ENCODE data around the gene HCST.
A peak's percentile ranks its signal among the peaks of the same experiment; 100 is the strongest.

HCST gene

DNA sequence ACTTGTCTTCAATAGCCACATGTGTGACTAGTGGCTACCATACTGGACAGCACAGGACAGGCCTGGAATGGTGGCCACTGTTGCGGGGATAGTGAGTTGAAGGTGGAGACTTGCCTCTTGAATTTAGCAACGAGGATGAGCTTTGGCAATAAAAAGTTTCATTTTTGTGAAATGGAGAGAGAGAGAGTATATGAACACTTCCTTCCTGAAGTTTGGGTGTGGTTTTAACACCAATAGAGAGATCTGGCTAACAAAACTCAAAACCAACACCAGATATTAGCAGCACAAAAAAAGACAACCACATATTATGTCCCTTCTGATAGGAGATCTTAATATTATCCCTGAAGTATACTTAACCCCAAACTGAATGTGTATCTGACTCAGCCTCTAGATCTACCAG lies 27.5 kb downstream of the HCST start:
- TF ChIP-seq, protein P1, sequence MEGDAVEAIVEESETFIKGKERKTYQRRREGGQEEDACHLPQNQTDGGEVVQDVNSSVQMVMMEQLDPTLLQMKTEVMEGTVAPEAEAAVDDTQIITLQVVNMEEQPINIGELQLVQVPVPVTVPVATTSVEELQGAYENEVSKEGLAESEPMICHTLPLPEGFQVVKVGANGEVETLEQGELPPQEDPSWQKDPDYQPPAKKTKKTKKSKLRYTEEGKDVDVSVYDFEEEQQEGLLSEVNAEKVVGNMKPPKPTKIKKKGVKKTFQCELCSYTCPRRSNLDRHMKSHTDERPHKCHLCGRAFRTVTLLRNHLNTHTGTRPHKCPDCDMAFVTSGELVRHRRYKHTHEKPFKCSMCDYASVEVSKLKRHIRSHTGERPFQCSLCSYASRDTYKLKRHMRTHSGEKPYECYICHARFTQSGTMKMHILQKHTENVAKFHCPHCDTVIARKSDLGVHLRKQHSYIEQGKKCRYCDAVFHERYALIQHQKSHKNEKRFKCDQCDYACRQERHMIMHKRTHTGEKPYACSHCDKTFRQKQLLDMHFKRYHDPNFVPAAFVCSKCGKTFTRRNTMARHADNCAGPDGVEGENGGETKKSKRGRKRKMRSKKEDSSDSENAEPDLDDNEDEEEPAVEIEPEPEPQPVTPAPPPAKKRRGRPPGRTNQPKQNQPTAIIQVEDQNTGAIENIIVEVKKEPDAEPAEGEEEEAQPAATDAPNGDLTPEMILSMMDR (IDR thresholded peaks at IDR 0.05; ENCODE audit: borderline replicate concordance, insufficient read depth, low read depth, low read length), result no peak
- H3K4me3 ChIP-seq (ENCODE audit: low read depth, low read length), result no peak overlapping the region

DNA sequence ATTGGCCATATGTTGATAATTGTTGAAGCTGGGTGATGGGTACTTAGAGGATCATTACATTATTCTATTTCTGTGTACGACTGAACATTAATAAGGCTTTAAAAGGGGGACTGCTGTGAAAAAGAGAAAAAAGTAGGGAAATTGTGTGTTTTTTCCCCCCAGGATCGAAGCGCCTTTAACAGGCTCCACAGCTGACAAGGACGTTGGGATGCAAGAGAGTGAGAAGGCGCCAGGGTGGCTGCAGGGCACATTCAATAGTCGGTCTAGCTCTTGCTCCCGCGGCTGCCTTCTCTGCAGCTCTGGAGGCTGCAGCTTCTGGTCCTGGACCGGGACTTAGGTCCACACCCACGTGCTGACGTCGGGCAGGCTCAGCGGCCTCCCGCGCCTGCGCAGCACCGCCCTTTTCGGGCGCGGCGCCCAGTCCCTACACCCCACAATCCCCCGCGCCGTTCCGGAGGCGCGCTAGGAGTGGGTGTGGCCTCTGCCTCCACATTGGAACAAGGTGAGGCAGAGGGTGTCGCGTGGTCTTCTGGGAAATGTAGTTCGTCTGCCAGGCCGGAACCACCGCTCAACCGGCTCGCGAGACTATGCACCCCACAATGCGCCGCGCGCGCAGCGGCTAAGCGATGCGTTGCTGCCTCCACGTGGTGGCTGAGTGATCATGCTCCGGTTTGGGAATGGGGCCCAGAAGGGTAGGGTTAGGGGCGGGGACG lies 29.0 kb downstream of the HCST start:
- H3K4me3 ChIP-seq (ENCODE audit: low read depth, low read length), result peak overlapping the region; percentile 17
- TF ChIP-seq, protein P1 (IDR thresholded peaks at IDR 0.05; ENCODE audit: borderline replicate concordance, insufficient read depth, low read depth, low read length), result peak; percentile 97

DNA sequence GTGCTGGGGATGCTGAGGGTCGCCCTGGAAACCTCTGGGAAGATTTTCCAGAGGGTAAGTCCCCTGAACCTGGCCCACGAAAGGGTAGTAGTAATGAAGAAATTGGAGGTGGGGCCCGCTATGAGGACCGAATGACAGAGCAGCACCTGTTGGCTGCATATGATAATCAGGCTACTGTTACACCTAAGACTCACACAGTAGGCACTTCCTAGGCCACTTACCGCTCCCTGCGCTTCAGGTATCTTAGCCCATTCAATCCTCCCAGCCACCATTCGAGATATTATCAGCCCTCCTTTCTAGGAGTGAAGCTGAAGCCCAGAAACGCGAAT lies 29.5 kb downstream of the HCST start:
- TF ChIP-seq, protein P1 (IDR thresholded peaks at IDR 0.05; ENCODE audit: borderline replicate concordance, insufficient read depth, low read depth, low read length), result no peak
- H3K4me3 ChIP-seq (ENCODE audit: low read depth, low read length), result no peak overlapping the region

DNA sequence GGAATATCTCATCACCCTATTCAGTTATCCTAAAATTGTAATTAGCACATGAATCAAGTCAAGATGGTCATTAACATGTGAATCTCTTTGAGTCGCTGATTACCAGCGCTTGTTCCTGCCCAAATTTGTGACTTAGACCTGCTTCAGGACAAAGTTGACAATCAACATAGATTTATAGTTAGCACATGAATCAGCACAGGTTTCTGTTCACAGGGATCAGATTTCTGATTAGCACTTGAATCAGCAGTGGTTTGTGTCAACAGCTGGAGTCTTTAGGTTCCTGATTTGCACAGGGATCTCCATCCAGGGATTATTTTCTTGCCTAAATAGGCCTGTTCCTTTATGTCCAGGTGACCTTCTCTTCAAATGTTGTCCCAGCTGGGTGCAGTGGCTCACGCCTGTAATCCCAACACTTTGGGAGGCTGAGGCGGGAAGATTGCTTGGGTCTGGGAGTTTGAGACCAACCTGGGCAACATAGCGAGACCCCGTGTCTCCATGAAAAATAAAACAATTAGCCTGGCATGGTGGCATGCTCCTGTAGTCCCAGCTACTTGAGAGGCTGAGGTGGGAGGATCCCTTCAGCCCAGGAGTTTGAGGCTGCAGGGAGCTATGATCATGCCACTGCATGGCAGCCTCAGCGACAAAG lies 30.1 kb downstream of the HCST start:
- TF ChIP-seq, protein P1 (IDR thresholded peaks at IDR 0.05; ENCODE audit: borderline replicate concordance, insufficient read depth, low read depth, low read length), result no peak
- no peak overlapping the region for H3K4me3 ChIP-seq (ENCODE audit: low read depth, low read length)

DNA sequence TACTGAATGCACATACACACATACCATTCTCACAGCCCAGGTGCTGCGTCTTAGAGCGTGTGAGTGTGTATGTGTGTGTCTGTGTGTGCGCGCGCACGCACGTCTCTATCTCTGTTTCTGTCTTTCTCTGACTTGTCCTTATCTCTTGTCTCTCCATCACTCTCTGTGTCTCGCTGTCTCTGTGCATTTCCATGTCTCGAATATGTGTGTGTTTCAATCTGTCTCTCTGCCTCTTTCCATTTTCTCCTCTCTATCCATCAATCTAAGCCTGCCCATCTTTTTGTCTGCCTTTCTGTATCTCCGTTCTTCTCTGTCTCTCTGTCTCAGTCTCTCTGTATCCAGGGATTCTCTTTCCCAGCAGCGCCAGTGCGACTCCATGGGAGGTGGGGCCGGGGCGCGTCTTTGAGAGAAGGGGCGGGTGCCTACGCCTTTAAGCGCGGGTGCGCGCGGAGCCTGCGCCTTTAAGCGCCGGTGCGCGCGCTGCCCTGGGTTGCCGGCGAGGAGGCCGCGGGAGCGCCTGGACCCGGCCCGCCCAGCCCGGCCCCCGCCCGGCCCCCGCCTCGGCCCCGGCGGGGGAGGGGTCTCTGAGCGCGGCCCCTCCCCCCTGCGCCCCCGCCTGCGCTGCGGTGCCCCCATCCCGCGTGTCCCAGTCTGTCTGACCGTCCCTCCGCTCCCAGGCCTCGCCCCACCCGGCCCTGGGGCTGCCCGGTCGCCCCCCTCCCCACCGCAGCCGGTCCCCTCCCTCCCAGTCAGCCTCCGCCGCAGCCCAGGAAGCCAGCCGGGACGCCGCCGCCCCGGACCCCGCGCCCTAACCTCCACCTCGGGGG lies 33.8 kb downstream of the HCST start, which contains the start of gene LRFN3:
LRFN3 (plus strand) TSS at position 464 of the 827 bp plus-strand sequence. CDS start 3,052 bp downstream, outside the sequence.
- H3K4me3 ChIP-seq (ENCODE audit: low read depth, low read length), result peak within 1 kb of the TSS; percentile 26
- TF ChIP-seq, protein P1 (IDR thresholded peaks at IDR 0.05; ENCODE audit: borderline replicate concordance, insufficient read depth, low read depth, low read length), result no peak

DNA sequence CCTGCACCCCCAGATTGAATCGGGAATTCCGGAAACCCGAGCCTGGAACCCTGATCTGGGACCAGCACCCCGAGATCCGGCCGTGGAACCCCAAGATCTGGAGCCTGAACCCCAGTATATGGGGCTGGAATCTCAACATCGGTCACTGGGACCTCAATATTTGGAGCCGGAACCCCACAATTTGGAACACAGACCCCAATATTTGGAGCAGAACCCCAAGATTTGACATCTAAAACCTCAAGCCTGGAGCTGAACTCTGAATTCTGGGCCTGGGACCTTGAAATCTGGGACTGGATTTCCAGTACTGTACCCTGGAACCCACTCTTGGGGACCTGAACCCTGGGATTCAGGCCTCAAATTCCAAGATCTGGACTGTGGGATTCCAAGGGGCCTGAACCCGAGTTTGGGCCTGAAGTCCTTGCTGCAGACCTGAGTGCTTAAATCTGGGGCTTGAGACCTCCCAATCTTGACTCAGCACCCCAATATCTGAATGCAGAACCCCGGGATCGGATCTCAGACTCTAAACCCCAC lies 34.5 kb downstream of the HCST start:
- H3K4me3 ChIP-seq (ENCODE audit: low read depth, low read length), result peak overlapping the region; percentile 21
- TF ChIP-seq, protein P1 (IDR thresholded peaks at IDR 0.05; ENCODE audit: borderline replicate concordance, insufficient read depth, low read depth, low read length), result no peak
